Measurements from ENCODE around the gene RXRB.

DNA sequence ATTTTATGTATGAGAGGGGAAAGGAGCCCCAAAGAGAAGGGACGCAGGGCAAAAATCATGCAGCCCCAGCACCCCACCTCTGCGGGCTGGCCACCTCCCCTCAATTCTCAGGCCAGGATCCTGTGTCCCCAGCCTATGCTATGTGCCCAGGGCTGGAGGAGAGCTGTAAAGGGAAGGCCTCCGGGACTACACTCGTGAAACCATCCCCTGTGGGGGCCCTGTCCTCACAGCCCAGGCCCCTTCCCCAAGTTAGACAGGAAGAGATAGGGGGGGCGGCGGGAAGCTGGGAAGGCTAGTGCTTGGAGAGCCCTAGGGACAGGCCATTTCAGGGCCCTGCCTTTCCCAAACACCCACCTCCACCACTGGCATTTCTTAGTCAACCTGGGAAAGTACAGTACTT lies 6.8 kb downstream of the RXRB start:
- TF ChIP-seq EZH2 (IDR thresholded peaks at IDR 0.05; ENCODE audit: borderline replicate concordance, low read depth, low read length, severe bottlenecking) (no peak), CTCF (IDR thresholded peaks at IDR 0.05; ENCODE audit: extremely low read depth in 1 of 2, insufficient read depth in 1 of 2, low read depth in 1 of 2, low read length in 2 of 2) (no peak), POLR2AphosphoS5 (IDR thresholded peaks at IDR 0.05; ENCODE audit: insufficient read depth, low read depth, low read length) (no peak), POLR2A (IDR thresholded peaks at IDR 0.05; ENCODE audit: low read depth, low read length) (no peak), JUN (IDR thresholded peaks at IDR 0.05; ENCODE audit: borderline replicate concordance, insufficient read depth, insufficient read length, low read depth) (no peak), FOS (IDR thresholded peaks at IDR 0.05; ENCODE audit: borderline replicate concordance, insufficient read depth, low read length) (no peak), MAX (IDR thresholded peaks at IDR 0.05; ENCODE audit: insufficient read depth, insufficient read length) (no peak), MYC (IDR thresholded peaks at IDR 0.05; ENCODE audit: low read depth, low read length) (no peak), GATA2 (IDR thresholded peaks at IDR 0.05; ENCODE audit: insufficient read depth, insufficient read length, low read depth, low read length) (no peak)
